H9 (cell line): ENCODE data around the gene RUNX2. TPM values are rescaled to one million over a fixed set of nuclear protein-coding genes. Genes with fewer than 3 reads are reported as not detected.
"Not testable (repeated sequence)": the region's sequence is repeated elsewhere in the genome, so short reads cannot be mapped to it uniquely, and the experiment has no call there.

Experiments
- DNase-seq: peaks from one replicate; pipeline ENCODE4 v3.0.0-alpha.2; 2017
- H2AFZ ChIP-seq: one replicate; pipeline ENCODE4 v1.6.1; 2013; ENCODE audit warnings: mild to moderate bottlenecking, low read length, control low read depth, moderate library complexity
- H2AK5ac ChIP-seq: 2 replicates; pipeline ENCODE4 v1.6.1; 2013; ENCODE audit warnings: low read length, control low read depth, mixed read lengths; ENCODE audit not compliant: insufficient read length
- H2BK120ac ChIP-seq: one replicate; pipeline ENCODE4 v1.6.1; 2013; ENCODE audit warnings: low read depth, mild to moderate bottlenecking, low read length, control low read depth, inconsistent platforms; ENCODE audit not compliant: poor library complexity, severe bottlenecking
- H2BK12ac ChIP-seq: 2 replicates; pipeline ENCODE4 v1.6.1; 2013; ENCODE audit warnings: low read length, control low read depth, mixed read lengths, low read depth; ENCODE audit not compliant: insufficient read length
- H2BK15ac ChIP-seq: 2 replicates; pipeline ENCODE4 v1.6.1; 2013; ENCODE audit warnings: low read depth, low read length, control low read depth
- H2BK20ac ChIP-seq: one replicate; pipeline ENCODE4 v1.6.1; 2013; ENCODE audit warnings: low read depth, mild to moderate bottlenecking, low read length, control low read depth, inconsistent platforms; ENCODE audit not compliant: poor library complexity, severe bottlenecking
- H2BK5ac ChIP-seq: 2 replicates; pipeline ENCODE4 v1.6.1; 2013; ENCODE audit warnings: low read length, control low read depth, mixed read lengths; ENCODE audit not compliant: insufficient read length
- H3K14ac ChIP-seq: 2 replicates; pipeline ENCODE4 v1.6.1; 2013; ENCODE audit warnings: low read length, control low read depth; ENCODE audit not compliant: insufficient read depth
- H3K18ac ChIP-seq: 2 replicates; pipeline ENCODE4 v1.6.1; 2013; ENCODE audit warnings: low read depth, mild to moderate bottlenecking, mixed read lengths, low read length, control low read depth; ENCODE audit not compliant: insufficient read length
- H3K23ac ChIP-seq: 2 replicates; pipeline ENCODE4 v1.6.1; 2013; ENCODE audit warnings: low read length, control low read depth, mixed read lengths, low read depth; ENCODE audit not compliant: insufficient read length
- H3K23me2 ChIP-seq: 2 replicates; pipeline ENCODE4 v1.6.1; 2013; ENCODE audit warnings: low read depth, mild to moderate bottlenecking, mixed read lengths, low read length, control low read depth; ENCODE audit not compliant: insufficient read length, poor library complexity, severe bottlenecking
- H3K27ac ChIP-seq: 2 replicates; pipeline ENCODE4 v1.5.1; 2013; ENCODE audit warnings: low read length, control low read depth, mixed read lengths, low read depth; ENCODE audit not compliant: insufficient read length
- H3K27me3 ChIP-seq: 2 replicates; pipeline ENCODE4 v1.6.1; 2013; ENCODE audit warnings: low read length, control low read depth, inconsistent platforms; ENCODE audit not compliant: insufficient read depth
- H3K4ac ChIP-seq: 2 replicates; pipeline ENCODE4 v1.6.1; 2013; ENCODE audit warnings: low read depth, mild to moderate bottlenecking, control low read depth, inconsistent platforms, low read length, moderate library complexity
- H3K4me1 ChIP-seq: 2 replicates; pipeline ENCODE4 v1.6.1; 2013; ENCODE audit warnings: low read length, control low read depth, inconsistent platforms; ENCODE audit not compliant: insufficient read depth
- H3K4me2 ChIP-seq: 2 replicates; pipeline ENCODE4 v1.6.1; 2013; ENCODE audit warnings: low read length, control low read depth, mixed read lengths; ENCODE audit not compliant: insufficient read length, insufficient read depth
- H3K56ac ChIP-seq: 2 replicates; pipeline ENCODE4 v1.6.1; 2013; ENCODE audit warnings: low read depth, mild to moderate bottlenecking, mixed read lengths, low read length, control low read depth; ENCODE audit not compliant: insufficient read length
- H3K79me1 ChIP-seq: 2 replicates; pipeline ENCODE4 v1.6.1; 2013; ENCODE audit warnings: low read depth, mild to moderate bottlenecking, moderate library complexity, low read length, control low read depth, inconsistent platforms; ENCODE audit not compliant: insufficient read depth, poor library complexity, severe bottlenecking
- H3K79me2 ChIP-seq: 2 replicates; pipeline ENCODE4 v1.6.1; 2013; ENCODE audit warnings: low read length, control low read depth, inconsistent platforms; ENCODE audit not compliant: insufficient read depth
- H3K9ac ChIP-seq: 2 replicates; pipeline ENCODE4 v1.6.1; 2013; ENCODE audit warnings: low read length, control low read depth, mixed read lengths; ENCODE audit not compliant: insufficient read length; ENCODE audit errors: extremely low read depth
- H3K9me3 ChIP-seq: one replicate; pipeline ENCODE4 v1.6.1; 2013; ENCODE audit warnings: low read depth, low read length, inconsistent platforms; ENCODE audit not compliant: control insufficient read depth
- H3T11ph ChIP-seq: one replicate; pipeline ENCODE4 v1.6.1; 2013; ENCODE audit warnings: mild to moderate bottlenecking, low read length, control low read depth, inconsistent platforms
- H4K20me1 ChIP-seq: one replicate; pipeline ENCODE4 v1.6.1; 2013; ENCODE audit not compliant: control insufficient read depth, insufficient read length, insufficient read depth
- H4K5ac ChIP-seq: 2 replicates; pipeline ENCODE4 v1.6.1; 2013; ENCODE audit warnings: low read depth, mild to moderate bottlenecking, mixed read lengths, low read length, control low read depth; ENCODE audit not compliant: insufficient read length
- H4K8ac ChIP-seq: replicated peaks from 2 replicates; pipeline ENCODE4 v1.6.1; 2013; ENCODE audit warnings: low read length, control low read depth, mixed read lengths, low read depth; ENCODE audit not compliant: insufficient read length
- H4K91ac ChIP-seq: 2 replicates; pipeline ENCODE4 v1.6.1; 2013; ENCODE audit warnings: low read depth, mild to moderate bottlenecking, moderate library complexity, mixed read lengths, low read length, control low read depth; ENCODE audit not compliant: insufficient read length
- H3K27ac Mint-ChIP-seq, 3 experiments: 2 replicates in 2 of 3; 3 replicates in 1 of 3; pipeline ENCODE4 v1.8.0; 2020 to 2021; ENCODE audit warnings: mixed read lengths in 3 of 3, mild to moderate bottlenecking in 1 of 3, moderate library complexity in 1 of 3
- H3K27me3 Mint-ChIP-seq: 2 replicates; pipeline ENCODE4 v1.8.0; 2021; ENCODE audit warnings: low read depth, mild to moderate bottlenecking, moderate library complexity, mixed read lengths
- H3K36me3 Mint-ChIP-seq, 3 experiments: 2 replicates in 2 of 3; 3 replicates in 1 of 3; pipeline ENCODE4 v1.8.0; 2020 to 2021; ENCODE audit warnings: low read depth in 3 of 3, mixed read lengths in 3 of 3; ENCODE audit not compliant: insufficient read depth in 1 of 3
- H3K4me1 Mint-ChIP-seq, 2 experiments: 2 replicates each; pipeline ENCODE4 v1.8.0; 2020; ENCODE audit warnings: mixed read lengths in 2 of 2
- H3K4me3 Mint-ChIP-seq, 2 experiments: 2 replicates in 1 of 2; 3 replicates in 1 of 2; pipeline ENCODE4 v1.8.0; 2020 to 2021; ENCODE audit warnings: mild to moderate bottlenecking in 2 of 2, mixed read lengths in 2 of 2, moderate library complexity in 1 of 2
- H3K9me3 Mint-ChIP-seq, 2 experiments: 2 replicates in 1 of 2; 3 replicates in 1 of 2; pipeline ENCODE4 v1.8.0; 2020; ENCODE audit warnings: mild to moderate bottlenecking in 2 of 2, mixed read lengths in 2 of 2, moderate library complexity in 1 of 2
- WGBS: extraction: QIAGEN DNeasy Blood & Tissue Kit; methylation state at CpG from one replicate; pipeline ENCODE4 v1.1.7; 2013; ENCODE audit warnings: missing lambda C conversion rate, low lambda C conversion rate, mixed read lengths; ENCODE audit not compliant: insufficient read length; ENCODE audit errors: extremely low coverage; 5-methylcytosine and 5-hydroxymethylcytosine counted together
- total RNA-seq: library from RNA; stranded (reverse); gene quantifications from 2 replicates; pipeline ENCODE4 v1.2.1, GENCODE V29; 2021

Gene RUNX2
- total RNA-seq, 1 experiment from 2014 or later: 0.15 TPM

- not testable (repeated sequence) for H3K79me2 ChIP-seq, H3K56ac ChIP-seq, H3K27ac ChIP-seq, H2BK15ac ChIP-seq, H3K23ac ChIP-seq, H3K27ac Mint-ChIP-seq, H3K79me1 ChIP-seq, H3K23me2 ChIP-seq, H3K27me3 ChIP-seq, H4K91ac ChIP-seq, H2AK5ac ChIP-seq, H3K4me1 Mint-ChIP-seq, DNase-seq, H3K36me3 Mint-ChIP-seq, H4K20me1 ChIP-seq, H3K18ac ChIP-seq, H3K9ac ChIP-seq, H2BK120ac ChIP-seq, H4K8ac ChIP-seq, H2BK20ac ChIP-seq, H2BK5ac ChIP-seq, H3K4me1 ChIP-seq, H3K9me3 Mint-ChIP-seq, H3K14ac ChIP-seq, H3T11ph ChIP-seq, H4K5ac ChIP-seq, H2BK12ac ChIP-seq, H3K9me3 ChIP-seq, H3K4ac ChIP-seq
- Mint-ChIP-seq H3K4me3 (peak overlapping the region; percentile 73), H3K27me3 (peaks cover 13% of the 10 kb centered on the region)
- no CpG with 5 or more reads among the region's 14 CpGs for WGBS
- Histone ChIP-seq H3K4me2 (peak overlapping the region; percentile 17), H2AFZ (peak overlapping the region; percentile 84)
Measured at GRCh38 chr6:45675166-45675565, 347.0 kb downstream of the RUNX2 start.
